HG02852 (cell line): ENCODE results near the gene TMCC1.
"Not testable (repeated sequence)": the region's sequence is repeated elsewhere in the genome, so short reads cannot be mapped to it uniquely, and the experiment has no call there.

Experiments
- ATAC-seq: cut with Tn5 transposase; IDR thresholded peaks from one replicate; pipeline ENCODE4 v1.9.1; 2021; ENCODE audit warnings: mild to moderate bottlenecking, moderate library complexity; ENCODE audit not compliant: unreplicated experiment

Gene TMCC1

DNA sequence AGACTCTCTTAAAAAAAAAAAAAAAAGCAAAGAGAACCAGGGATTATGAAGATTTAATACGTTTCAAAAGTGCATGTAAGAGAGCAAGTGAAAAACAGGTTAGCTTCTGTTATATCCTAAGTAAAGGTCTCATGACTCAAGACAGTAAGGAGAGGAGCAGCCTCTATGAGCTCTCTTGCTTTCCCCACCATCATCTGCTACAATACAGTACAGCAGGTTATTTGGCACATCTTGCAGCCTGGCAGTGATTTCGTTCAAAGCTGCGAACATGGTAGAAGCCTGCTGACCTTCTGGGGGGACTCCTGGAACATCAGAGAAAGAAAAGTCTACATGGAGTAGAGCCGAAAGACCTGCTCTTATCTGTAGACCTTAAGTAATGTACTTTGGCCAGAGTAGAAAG is 157.9 kb downstream of the TMCC1 start:
- ATAC-seq = no peak

DNA sequence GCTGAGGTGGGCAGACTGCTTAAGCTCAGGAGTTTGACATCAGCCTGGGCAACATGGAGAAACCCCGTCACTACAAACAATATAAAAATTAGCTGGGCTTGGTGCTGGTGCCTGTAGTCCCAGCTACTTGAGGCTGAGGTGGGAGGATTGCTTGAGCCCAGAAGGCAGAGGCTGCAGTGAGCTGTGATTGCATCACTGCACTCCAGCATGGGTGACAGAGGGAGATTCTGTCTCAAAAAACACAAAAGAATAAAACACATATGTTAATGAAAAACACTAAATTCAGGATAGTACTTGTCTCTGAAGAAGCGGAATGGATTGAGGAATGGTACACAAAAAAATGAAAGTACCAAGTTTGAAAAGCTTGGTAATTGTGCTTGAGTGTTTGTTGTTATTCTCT is 159.1 kb downstream of the TMCC1 start:
- no peak for ATAC-seq

DNA sequence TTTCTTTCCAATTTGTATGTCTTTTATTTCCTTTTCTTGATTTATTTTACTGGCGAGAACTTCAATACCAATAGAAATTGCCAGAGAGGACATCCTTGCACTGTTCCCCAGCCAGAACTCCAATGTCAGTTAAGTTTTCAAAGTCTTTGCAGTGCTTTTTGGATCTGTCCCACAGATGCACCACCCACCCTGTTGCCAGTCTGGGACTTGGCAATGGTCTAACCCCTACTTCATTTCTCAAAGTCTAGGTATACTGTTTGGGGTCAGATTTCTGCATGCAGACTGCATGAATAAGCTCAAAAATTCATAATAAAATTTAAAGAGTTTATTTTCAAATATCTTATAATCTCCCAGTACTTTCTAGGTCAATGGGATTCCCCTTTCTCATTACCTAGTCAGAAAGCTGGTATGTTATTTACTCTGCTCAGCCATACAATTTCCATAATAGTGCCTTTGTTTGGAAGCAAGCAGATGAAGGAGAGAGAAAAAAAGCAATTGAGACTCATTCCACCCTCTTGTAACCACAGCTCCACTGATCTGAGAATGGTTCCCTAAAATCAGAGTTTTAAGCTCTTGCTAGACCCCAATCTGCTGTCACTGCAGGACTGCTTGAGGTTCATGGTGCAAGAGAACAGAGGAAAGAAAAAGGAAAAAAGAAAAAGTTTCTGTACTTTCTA is 161.2 kb downstream of the TMCC1 start:
- ATAC-seq = no peak

DNA sequence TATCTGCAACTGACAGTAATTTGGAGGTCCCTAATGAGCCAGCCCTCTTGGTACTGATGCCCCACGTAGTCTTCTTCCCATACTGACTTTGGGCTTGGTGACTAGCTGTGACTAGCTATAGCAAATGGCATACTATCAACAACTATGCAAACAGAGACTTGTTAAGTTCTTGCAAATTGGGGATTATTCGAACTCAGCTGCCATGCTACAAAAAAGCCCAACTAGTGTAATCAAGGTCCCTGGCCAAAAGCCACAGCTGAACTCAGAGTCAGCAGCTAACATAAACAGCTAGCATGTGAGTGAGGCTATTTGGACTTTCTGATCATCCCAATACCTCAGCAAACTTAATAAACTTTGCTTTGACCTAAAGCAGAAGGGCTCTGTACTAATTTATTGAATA is 165.8 kb downstream of the TMCC1 start:
- no peak for ATAC-seq

DNA sequence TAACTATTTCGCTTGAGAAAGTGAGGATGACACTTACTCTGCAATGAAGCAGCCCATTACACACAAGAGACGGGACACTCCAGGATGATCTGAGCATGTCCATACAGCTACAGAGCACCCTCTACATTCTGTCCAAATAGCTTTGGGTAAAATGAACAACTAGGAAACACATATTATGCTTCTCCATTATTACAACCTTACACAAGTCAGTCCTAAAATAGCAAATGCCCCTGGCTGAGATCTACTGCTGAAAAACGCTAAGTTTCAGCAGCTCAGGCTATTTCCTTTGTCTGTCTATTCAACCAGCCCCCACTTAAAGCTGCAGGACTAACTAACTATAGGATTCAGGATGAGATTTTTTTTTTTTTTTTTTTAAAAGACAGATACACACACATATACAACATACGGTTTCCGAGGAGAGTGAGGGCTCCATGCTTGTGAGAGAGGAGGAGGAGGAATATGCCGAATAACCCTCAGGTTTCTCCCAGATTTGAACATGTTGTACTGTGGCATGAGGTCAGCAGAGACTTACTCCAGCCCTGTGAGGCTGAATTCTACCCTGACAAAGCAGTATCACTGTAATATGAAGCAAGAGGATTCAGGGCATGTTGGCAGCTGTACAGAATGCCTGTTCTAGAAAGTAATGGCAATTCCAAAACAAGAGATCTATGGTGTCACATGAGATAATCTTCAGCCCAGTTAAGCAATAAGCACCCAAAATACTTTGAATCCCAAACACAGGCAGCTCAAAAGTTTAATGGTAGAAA is 169.8 kb downstream of the TMCC1 start:
- no peak for ATAC-seq

DNA sequence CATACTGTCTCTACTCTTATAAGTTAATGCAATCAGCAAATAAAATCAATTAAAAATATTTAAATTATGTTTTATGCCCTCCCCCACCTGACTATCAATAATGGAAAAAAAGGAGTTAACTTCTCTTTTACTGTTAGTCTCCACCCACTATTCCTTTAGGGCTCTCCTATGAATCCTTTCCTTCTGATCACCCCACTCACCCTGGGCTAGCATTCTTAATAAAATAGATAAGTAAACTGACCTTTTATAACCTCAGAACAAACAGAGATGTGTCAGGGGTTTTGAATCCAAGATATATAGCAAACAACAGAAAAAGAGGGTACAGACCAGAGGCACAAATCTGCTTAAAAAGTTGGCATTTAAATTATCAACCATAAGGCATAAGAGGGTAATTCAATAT is 171.0 kb downstream of the TMCC1 start:
- ATAC-seq = no peak

DNA sequence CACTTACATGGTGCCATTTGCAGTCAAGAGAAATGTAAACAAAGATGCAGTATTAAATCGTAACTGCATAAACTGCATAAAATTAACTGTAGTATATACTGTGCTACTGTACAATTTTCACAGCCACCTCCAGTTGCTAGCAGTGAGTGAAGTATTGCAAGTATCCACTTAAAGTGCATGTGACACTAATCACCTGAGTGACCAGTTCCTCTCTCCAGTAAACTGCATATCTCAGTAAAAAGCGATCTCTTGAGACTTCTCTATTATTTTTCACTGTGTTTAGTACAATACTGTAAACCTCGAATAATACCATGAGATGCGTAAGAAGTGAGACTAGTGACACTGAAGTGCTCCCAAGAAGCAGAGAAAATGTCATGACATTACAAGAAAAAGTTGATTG is 175.3 kb downstream of the TMCC1 start:
- no peak for ATAC-seq

DNA sequence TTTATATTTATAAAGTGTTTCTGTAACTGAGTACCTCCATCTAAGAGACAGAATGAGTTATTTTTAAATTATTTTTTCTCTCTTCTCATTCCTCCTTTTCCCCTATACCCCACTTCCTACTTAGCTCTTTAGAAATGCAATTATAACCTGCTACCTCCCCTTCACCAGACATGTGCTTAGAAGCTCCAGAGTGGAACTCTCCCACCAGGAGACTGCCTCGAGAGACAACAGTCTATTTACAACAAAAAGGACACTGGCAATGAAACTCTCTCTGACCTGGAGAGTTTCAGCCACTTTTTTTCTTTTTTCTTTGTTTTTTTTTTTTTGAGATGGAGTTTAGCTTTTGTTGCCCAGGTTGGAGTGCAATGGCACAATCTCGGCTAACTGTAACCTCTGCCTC is 177.7 kb downstream of the TMCC1 start:
- no peak for ATAC-seq

DNA sequence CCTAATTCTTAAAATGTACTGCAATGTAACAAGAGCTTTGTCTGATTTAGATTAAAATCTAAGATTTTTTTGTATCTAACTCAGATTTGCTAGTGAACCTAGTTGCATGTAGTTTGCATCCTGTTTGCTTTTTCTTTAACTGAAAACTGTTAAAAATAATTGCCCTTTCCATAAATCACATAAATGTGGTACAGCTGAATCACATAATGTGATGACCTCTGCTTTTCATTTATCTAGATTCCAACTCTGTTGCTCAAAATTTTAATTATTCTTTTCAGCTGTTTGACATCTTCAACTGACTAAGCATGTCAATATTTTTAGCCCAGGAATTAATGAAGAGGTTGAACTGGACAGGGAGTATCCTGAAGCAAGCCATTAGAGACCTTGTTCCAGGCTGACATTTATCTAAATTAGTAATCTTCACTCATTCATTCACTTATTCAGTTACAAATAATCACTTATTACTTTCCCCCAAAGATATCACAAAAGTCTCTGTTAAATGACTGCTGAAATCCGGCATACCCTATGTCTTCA is 185.1 kb downstream of the TMCC1 start:
- no peak for ATAC-seq

DNA sequence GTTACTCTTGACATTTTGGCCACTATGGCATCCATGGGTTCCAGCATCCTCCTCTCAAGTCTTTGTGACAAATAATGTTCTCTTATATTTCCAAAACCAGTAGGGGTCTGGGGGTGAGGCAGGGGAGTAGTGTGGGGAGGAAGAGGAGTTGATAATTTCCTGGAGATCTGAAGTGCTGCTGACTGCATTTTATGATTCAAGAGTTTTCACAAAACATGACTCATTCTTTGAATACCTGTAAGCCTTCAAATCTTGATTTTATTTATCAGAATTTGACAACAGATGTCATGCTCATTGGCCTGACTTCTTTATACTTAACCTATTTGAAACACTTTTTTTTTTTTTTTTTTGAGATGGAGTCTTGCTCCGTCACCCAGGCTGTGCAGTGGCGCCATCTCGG is 188.2 kb downstream of the TMCC1 start:
- no peak for ATAC-seq

DNA sequence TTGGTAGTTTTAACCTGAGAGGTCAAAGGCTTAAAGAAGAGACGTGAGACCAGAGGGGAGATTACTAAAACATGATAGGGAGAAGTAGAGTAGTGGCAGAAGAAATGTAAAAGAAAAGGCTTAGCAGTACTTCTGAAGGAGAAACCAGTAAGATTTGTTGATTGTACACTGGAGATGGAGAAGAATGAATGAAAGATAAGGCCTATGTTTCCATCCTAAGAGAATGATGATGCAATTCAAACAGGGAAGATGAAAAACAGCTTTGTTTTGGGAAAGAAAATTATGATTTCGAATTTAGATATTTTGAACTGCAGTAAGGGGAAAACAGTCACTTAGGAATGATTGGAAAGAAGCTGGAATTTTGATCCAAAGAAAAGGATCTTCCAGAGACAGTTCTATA is 189.6 kb downstream of the TMCC1 start:
- no peak for ATAC-seq

DNA sequence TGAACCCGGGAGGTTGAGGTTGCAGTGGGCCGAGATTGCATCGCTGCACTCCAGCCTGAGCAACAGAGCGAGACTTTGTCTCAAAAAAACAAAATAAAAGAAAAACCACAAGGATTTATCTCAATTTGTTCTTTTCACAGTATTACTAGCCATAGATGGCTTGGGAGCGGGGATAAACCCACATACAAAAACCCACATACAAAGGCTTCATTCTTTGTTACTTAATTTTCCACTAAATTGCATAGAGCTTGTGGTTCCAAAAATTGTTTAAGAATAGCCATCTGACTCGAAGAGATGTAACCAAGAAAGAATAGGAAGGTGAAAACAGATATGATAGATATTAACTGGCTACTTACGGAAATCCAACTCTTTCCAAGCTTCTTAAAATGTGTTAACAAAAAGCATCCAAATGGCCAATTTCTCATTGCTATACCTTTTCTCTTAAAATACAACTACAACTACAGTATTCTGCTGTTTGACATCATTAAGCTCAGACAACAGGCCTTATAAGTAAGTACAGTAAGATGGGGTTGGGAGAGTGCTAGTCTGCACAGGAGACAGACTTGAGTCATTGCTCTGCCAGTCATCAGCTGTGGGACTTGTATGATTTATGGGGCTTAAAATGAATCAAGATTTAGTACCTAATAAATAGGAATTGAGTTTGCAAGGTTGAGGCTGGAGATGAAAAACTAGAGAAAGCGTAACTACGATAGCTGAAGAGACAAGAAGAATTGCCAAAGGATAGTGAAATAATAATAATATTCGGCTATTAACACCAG is 190.4 kb downstream of the TMCC1 start:
- no peak for ATAC-seq

DNA sequence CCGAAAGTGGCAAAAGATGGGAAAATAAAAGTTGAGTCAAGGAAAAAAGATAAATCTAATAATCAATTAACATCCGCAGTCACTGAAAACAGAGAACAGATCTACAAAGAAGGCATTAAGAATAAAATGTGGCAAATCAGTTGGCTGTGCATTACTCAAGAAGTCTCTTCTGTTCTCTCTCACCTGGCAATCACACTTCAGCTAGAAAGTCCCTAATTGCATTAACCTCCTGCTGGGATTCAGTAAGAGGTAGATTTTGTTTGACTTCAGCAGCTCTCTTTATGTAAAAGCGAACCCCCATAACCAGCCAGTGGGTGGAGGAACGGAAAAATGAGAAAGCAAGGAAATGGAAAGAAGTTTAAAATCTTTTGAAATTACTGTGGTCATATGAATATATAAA is 192.3 kb downstream of the TMCC1 start:
- no peak for ATAC-seq

DNA sequence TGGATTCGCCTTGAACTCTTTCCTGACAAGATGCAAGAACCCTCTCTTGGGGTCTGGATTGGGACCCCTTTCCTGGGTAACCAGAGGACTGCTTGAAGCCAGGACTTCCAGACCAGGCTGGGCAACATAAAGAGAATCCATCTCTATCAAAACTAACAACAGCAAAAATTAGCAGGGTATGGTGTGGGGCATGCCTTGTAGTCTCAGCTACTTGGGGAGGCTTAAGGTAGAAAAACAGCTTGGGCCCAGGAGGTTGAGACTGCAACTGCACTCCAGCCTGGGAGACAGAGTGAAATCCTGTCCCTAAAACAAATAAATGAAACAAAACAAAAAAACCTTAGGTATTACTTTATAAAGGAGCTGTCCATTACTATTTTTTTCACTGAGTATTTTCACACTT is 193.9 kb downstream of the TMCC1 start:
- ATAC-seq = no peak

DNA sequence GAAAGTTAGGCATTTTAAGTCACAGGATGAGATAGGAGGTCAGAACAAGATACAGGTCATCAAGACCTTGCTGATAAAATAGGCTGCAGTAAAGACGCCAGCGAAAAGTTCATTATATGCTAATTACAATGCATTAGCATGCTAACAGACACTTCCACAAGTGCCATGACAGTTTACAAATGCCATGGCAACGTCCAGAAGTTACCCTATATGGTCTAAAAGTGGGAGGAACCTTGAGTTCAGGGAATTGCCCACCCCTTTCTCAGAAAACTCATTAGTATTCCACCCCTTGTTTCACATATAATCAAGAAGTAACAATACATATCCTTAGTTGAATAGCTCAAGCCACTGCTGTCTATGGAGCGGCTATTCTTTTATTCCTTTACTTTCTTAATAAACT is 194.3 kb downstream of the TMCC1 start:
- no peak for ATAC-seq

DNA sequence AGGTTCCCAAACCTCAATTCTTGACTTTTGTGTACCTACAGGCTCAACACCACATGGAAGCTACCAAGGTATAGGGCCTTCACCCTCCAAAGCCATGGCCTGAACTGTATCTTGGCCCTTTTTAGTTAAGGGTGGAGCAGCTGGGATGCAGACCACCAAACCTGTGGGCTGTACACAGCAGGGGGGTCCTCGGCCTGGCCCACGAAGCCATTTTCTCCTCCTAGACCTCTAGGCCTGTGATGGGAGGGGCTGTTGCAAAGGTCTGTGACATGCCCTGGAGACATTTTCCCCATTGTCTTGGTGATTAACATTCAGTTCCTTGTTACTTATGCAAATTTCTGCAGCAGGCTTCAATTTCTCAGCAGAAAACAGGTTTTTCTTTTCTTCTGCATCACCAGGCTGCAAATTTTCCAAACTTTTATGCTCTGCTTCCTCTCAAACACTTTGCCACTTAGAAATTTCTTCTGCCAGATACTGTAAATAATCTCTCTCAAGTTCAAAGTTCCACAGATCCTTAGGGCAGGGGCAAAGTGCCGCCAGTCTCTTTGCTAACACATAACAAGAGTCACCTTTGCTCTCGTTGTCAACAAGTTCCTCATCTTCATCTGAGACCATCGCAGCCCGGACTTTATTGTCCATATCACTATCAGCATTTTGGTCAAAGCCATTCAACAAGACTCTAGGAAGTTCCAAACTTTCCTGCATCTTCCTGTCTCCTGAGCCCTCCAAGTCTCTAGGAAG is 196.1 kb downstream of the TMCC1 start:
- ATAC-seq = no peak

DNA sequence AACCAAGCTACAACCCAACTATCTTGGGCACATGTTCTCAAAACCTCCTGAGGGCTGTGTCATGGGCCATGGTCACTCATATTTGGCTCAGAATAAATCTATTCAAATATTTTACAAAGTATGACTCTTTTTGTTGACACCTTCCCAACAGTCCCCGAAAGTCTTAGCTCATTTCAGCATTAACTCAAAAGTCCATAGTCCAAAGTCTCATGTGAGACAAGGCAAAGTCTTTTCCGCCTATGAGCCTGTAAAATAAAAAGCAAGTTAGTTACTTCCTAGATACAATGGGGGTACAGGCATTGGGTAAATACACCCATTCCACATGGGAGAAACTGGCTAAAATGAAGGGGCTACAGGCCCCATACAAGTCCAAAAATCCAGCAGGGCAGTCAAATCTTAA is 197.1 kb downstream of the TMCC1 start:
- not testable (repeated sequence) for ATAC-seq

DNA sequence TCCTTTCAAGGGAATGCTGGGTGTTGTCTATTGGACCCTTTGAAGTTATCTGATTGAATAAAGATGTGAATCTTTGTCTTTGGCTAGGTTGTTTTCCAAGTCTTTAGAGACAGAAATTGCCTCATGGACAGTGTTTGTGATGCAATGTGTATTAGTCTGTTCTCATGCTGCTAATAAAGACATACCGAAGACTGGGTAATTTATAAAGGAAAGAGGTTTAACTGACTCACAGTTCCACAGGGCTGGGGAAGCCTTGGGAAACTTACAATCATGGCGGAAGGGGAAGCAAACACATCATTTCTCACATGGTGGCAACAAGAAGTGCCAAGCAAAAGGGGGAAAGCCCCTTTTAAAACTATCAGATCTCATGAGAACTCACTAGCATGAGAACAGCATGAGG is 198.3 kb downstream of the TMCC1 start:
- ATAC-seq = no peak

DNA sequence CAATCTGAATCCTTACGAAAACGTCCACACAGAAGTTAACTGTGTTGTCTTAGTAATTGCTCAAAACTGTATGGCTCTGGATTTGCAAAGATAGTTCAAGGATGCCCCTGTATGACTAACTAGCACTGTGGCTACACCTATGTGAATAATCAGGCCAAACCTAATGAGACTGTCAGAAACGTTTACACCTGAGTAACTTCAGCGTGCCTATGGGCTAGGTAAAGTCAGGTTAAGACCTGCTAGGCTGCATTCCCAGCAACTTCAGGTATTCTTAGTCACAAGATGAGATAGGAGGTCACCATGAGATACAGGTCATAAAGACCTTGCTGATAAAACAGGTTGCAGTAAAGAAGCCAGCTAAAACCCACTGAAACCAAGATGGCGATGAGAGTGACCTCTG is 199.3 kb downstream of the TMCC1 start:
- no peak for ATAC-seq

DNA sequence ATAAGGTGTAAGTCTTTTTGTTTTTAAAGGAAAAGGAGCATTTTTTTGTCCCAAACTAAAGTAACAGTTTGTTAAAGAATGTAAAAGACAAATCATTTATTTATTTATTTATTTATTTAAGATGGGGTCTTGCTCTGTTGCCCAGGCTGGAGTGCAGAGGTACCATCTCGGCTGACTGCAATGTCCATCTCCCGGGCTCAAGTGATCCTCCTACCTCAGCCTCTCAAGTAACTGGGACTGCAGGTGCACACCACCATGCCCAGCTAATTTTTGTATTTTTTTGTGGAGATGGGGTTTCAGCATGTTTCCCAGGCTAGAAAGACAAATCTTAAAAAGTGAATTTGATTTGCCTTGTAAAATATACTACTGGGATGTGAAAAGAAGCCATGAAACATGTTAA is 200.8 kb downstream of the TMCC1 start:
- ATAC-seq = no peak

DNA sequence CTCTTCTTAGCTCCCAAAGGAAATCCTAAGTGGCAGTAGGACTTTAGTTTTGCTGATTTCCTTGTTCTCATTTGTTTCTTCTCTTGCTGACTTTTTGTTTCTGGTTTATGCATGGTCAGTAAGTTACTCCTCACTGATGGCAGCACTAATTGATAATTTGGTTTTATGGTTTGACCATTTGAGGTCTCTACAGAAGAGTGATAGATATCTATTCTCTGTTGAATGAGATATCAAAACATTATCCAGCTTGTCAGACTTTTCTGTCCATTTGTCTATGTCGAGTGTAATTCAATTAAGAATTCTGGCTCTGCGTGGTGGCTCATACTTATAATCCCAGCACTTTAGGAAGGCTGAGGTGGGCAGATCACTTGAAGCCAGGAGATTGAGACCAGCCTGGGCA is 202.5 kb downstream of the TMCC1 start:
- no peak for ATAC-seq
